ENCODE data around the gene PTGES.
"Not testable (repeated sequence)": the region's sequence is repeated elsewhere in the genome, so short reads cannot be mapped to it uniquely, and the experiment has no call there.

The PTGES gene

GRCh38 chr9:129750013-129750638 lies 2.7 kb downstream of the PTGES start:
- no peak for TF ChIP-seq CTCF (IDR thresholded peaks at IDR 0.05; ENCODE audit: low read depth, low read length, missing control alignments)
- no peak overlapping the region for H3K4me3 ChIP-seq (ENCODE audit: low read depth, low read length)
- no peak for DNase-seq (ENCODE audit: low read depth)

- TF ChIP-seq CTCF (IDR thresholded peaks at IDR 0.05; ENCODE audit: low read depth, low read length, missing control alignments) = no peak
- DNase-seq (ENCODE audit: low read depth) = no peak
- H3K4me3 ChIP-seq (ENCODE audit: low read depth, low read length) = no peak overlapping the region
Observed at GRCh38 chr9:129749575-129749974, 3.3 kb downstream of the PTGES start.

- DNase-seq (ENCODE audit: low read depth); H3K4me3 ChIP-seq (ENCODE audit: low read depth, low read length): not testable (repeated sequence)
Observed at GRCh38 chr9:129749052-129749451, 3.8 kb downstream of the PTGES start.

GRCh38 chr9:129748249-129748648 lies 4.6 kb downstream of the PTGES start:
- no peak for DNase-seq (ENCODE audit: low read depth)
- H3K4me3 ChIP-seq (ENCODE audit: low read depth, low read length) = no peak overlapping the region
- no peak for TF ChIP-seq CTCF (IDR thresholded peaks at IDR 0.05; ENCODE audit: low read depth, low read length, missing control alignments)

GRCh38 chr9:129746092-129746777 lies 6.6 kb downstream of the PTGES start:
- no peak for TF ChIP-seq CTCF (IDR thresholded peaks at IDR 0.05; ENCODE audit: low read depth, low read length, missing control alignments)
- no peak overlapping the region for H3K4me3 ChIP-seq (ENCODE audit: low read depth, low read length)
- no peak for DNase-seq (ENCODE audit: low read depth)

GRCh38 chr9:129745200-129745599 lies 7.6 kb downstream of the PTGES start:
- DNase-seq (ENCODE audit: low read depth) = no peak
- TF ChIP-seq CTCF (IDR thresholded peaks at IDR 0.05; ENCODE audit: low read depth, low read length, missing control alignments) = no peak
- H3K4me3 ChIP-seq (ENCODE audit: low read depth, low read length) = no peak overlapping the region

- no peak overlapping the region for H3K4me3 ChIP-seq (ENCODE audit: low read depth, low read length)
- no peak for DNase-seq (ENCODE audit: low read depth)
- TF ChIP-seq CTCF (IDR thresholded peaks at IDR 0.05; ENCODE audit: low read depth, low read length, missing control alignments) = no peak
Observed at GRCh38 chr9:129740666-129741464, 12.0 kb downstream of the PTGES start.
